Measurements from ENCODE around the gene CLEC3B.

CLEC3B gene

GRCh38 chr3:44992555-44993470, 33.3 kb upstream of the CLEC3B start:
- Mint-ChIP-seq H3K4me1 (peaks cover 42% of the 10 kb centered on the region), H3K4me3 (no peak overlapping the region), H3K9me3 (no peaks in the 10 kb centered on the region), H3K27ac (ENCODE audit: low read depth) (no peak overlapping the region), H3K36me3 (ENCODE audit: insufficient read depth) (peaks cover 6% of the 10 kb centered on the region), H3K27me3 (no peaks in the 10 kb centered on the region)
- ATAC-seq (replicated peaks; ENCODE audit: extremely low read depth, poor library complexity, severe bottlenecking) (no peak), DNase-seq (ENCODE audit: low spot score in 2 of 2) (no peak)

GRCh38 chr3:44993471-44994205, 32.5 kb upstream of the CLEC3B start:
- Mint-ChIP-seq H3K27me3 (no peaks in the 10 kb centered on the region), H3K4me1 (peaks cover 36% of the 10 kb centered on the region), H3K9me3 (no peaks in the 10 kb centered on the region), H3K4me3 (no peak overlapping the region), H3K27ac (ENCODE audit: low read depth) (no peak overlapping the region), H3K36me3 (ENCODE audit: insufficient read depth) (peaks cover 9% of the 10 kb centered on the region)
- no peak for ATAC-seq (replicated peaks; ENCODE audit: extremely low read depth, poor library complexity, severe bottlenecking)
- DNase-seq (ENCODE audit: low spot score in 2 of 2): no peak

GRCh38 chr3:44995142-44995770, 30.8 kb upstream of the CLEC3B start:
- no peak for ATAC-seq (replicated peaks; ENCODE audit: extremely low read depth, poor library complexity, severe bottlenecking)
- peaks cover 18% of the 10 kb centered on the region for H3K36me3 Mint-ChIP-seq (ENCODE audit: insufficient read depth)
- H3K27ac Mint-ChIP-seq (ENCODE audit: low read depth): peak overlapping the region; percentile 59
- DNase-seq (ENCODE audit: low spot score in 2 of 2): no peak
- H3K9me3 Mint-ChIP-seq: no peaks in the 10 kb centered on the region
- no peak overlapping the region for H3K4me3 Mint-ChIP-seq
- peaks cover 30% of the 10 kb centered on the region for H3K4me1 Mint-ChIP-seq
- no peaks in the 10 kb centered on the region for H3K27me3 Mint-ChIP-seq

GRCh38 chr3:44996556-44996969, 29.5 kb upstream of the CLEC3B start:
- ATAC-seq (replicated peaks; ENCODE audit: extremely low read depth, poor library complexity, severe bottlenecking) (no peak), DNase-seq (ENCODE audit: low spot score in 2 of 2) (no peak)
- Mint-ChIP-seq H3K9me3 (no peaks in the 10 kb centered on the region), H3K4me3 (no peak overlapping the region), H3K27me3 (no peaks in the 10 kb centered on the region), H3K36me3 (ENCODE audit: insufficient read depth) (peaks cover 23% of the 10 kb centered on the region), H3K27ac (ENCODE audit: low read depth) (peak overlapping the region; percentile 59), H3K4me1 (peaks cover 22% of the 10 kb centered on the region)

- H3K36me3 Mint-ChIP-seq (ENCODE audit: insufficient read depth): peaks cover 32% of the 10 kb centered on the region
Observed at GRCh38 chr3:44999782-45000181, 26.3 kb upstream of the CLEC3B start.

GRCh38 chr3:45000823-45001222, 25.3 kb upstream of the CLEC3B start:
- H3K27me3 Mint-ChIP-seq: no peaks in the 10 kb centered on the region
- peaks cover 18% of the 10 kb centered on the region for H3K4me1 Mint-ChIP-seq
- H3K27ac Mint-ChIP-seq (ENCODE audit: low read depth): no peak overlapping the region
- no peak for DNase-seq (ENCODE audit: low spot score in 2 of 2)
- H3K36me3 Mint-ChIP-seq (ENCODE audit: insufficient read depth): peaks cover 34% of the 10 kb centered on the region
- H3K4me3 Mint-ChIP-seq: no peak overlapping the region
- ATAC-seq (replicated peaks; ENCODE audit: extremely low read depth, poor library complexity, severe bottlenecking): no peak
- no peaks in the 10 kb centered on the region for H3K9me3 Mint-ChIP-seq

More at GRCh38 chr3:44999782-45000181, 26.3 kb upstream of the CLEC3B start:
- H3K27me3 Mint-ChIP-seq: no peaks in the 10 kb centered on the region
- H3K9me3 Mint-ChIP-seq: no peaks in the 10 kb centered on the region
- peaks cover 13% of the 10 kb centered on the region for H3K4me1 Mint-ChIP-seq
- ATAC-seq (replicated peaks; ENCODE audit: extremely low read depth, poor library complexity, severe bottlenecking) (no peak), DNase-seq (ENCODE audit: low spot score in 2 of 2) (no peak)
- H3K4me3 Mint-ChIP-seq: no peak overlapping the region
- H3K27ac Mint-ChIP-seq (ENCODE audit: low read depth): no peak overlapping the region

GRCh38 chr3:45001738-45002137, 24.4 kb upstream of the CLEC3B start:
- no peak overlapping the region for H3K27ac Mint-ChIP-seq (ENCODE audit: low read depth)
- no peak for DNase-seq (ENCODE audit: low spot score in 2 of 2)
- no peak for ATAC-seq (replicated peaks; ENCODE audit: extremely low read depth, poor library complexity, severe bottlenecking)
- peaks cover 34% of the 10 kb centered on the region for H3K36me3 Mint-ChIP-seq (ENCODE audit: insufficient read depth)
- H3K4me3 Mint-ChIP-seq: no peak overlapping the region
- no peaks in the 10 kb centered on the region for H3K9me3 Mint-ChIP-seq
- peaks cover 16% of the 10 kb centered on the region for H3K4me1 Mint-ChIP-seq
- H3K27me3 Mint-ChIP-seq: no peaks in the 10 kb centered on the region

- ATAC-seq (replicated peaks; ENCODE audit: extremely low read depth, poor library complexity, severe bottlenecking): no peak
- Mint-ChIP-seq H3K4me1 (peaks cover 20% of the 10 kb centered on the region), H3K27me3 (no peaks in the 10 kb centered on the region), H3K27ac (ENCODE audit: low read depth) (no peak overlapping the region), H3K36me3 (ENCODE audit: insufficient read depth) (peaks cover 34% of the 10 kb centered on the region), H3K4me3 (no peak overlapping the region), H3K9me3 (no peaks in the 10 kb centered on the region)
- DNase-seq (ENCODE audit: low spot score in 2 of 2): no peak
Observed at GRCh38 chr3:45002139-45002660, 23.9 kb upstream of the CLEC3B start.

GRCh38 chr3:45002720-45003119, 23.4 kb upstream of the CLEC3B start:
- Mint-ChIP-seq H3K9me3 (no peaks in the 10 kb centered on the region), H3K4me1 (peaks cover 20% of the 10 kb centered on the region), H3K36me3 (ENCODE audit: insufficient read depth) (peaks cover 39% of the 10 kb centered on the region), H3K27ac (ENCODE audit: low read depth) (no peak overlapping the region), H3K4me3 (no peak overlapping the region), H3K27me3 (no peaks in the 10 kb centered on the region)
- no peak for DNase-seq (ENCODE audit: low spot score in 2 of 2)
- no peak for ATAC-seq (replicated peaks; ENCODE audit: extremely low read depth, poor library complexity, severe bottlenecking)

- peaks cover 26% of the 10 kb centered on the region for H3K4me1 Mint-ChIP-seq
- no peaks in the 10 kb centered on the region for H3K9me3 Mint-ChIP-seq
- H3K4me3 Mint-ChIP-seq: no peak overlapping the region
- H3K27ac Mint-ChIP-seq (ENCODE audit: low read depth): no peak overlapping the region
- ATAC-seq (replicated peaks; ENCODE audit: extremely low read depth, poor library complexity, severe bottlenecking) (no peak), DNase-seq (ENCODE audit: low spot score in 2 of 2) (no peak)
- peaks cover 36% of the 10 kb centered on the region for H3K36me3 Mint-ChIP-seq (ENCODE audit: insufficient read depth)
- H3K27me3 Mint-ChIP-seq: no peaks in the 10 kb centered on the region
Observed at GRCh38 chr3:45003406-45003805, 22.7 kb upstream of the CLEC3B start.

GRCh38 chr3:45003859-45004258, 22.2 kb upstream of the CLEC3B start:
- Mint-ChIP-seq H3K36me3 (ENCODE audit: insufficient read depth) (peaks cover 35% of the 10 kb centered on the region), H3K9me3 (no peaks in the 10 kb centered on the region), H3K4me3 (no peak overlapping the region), H3K4me1 (peaks cover 26% of the 10 kb centered on the region), H3K27ac (ENCODE audit: low read depth) (no peak overlapping the region), H3K27me3 (no peaks in the 10 kb centered on the region)
- no peak for DNase-seq (ENCODE audit: low spot score in 2 of 2)
- ATAC-seq (replicated peaks; ENCODE audit: extremely low read depth, poor library complexity, severe bottlenecking): no peak

GRCh38 chr3:45007091-45007490, 19.0 kb upstream of the CLEC3B start:
- Mint-ChIP-seq H3K4me3 (no peak overlapping the region), H3K4me1 (peaks cover 26% of the 10 kb centered on the region), H3K27me3 (no peaks in the 10 kb centered on the region), H3K9me3 (no peaks in the 10 kb centered on the region), H3K36me3 (ENCODE audit: insufficient read depth) (peaks cover 27% of the 10 kb centered on the region), H3K27ac (ENCODE audit: low read depth) (no peak overlapping the region)
- DNase-seq (ENCODE audit: low spot score in 2 of 2) (no peak), ATAC-seq (replicated peaks; ENCODE audit: extremely low read depth, poor library complexity, severe bottlenecking) (no peak)
